Parathyroid adenoma (tissue), 2 donors: ENCODE measurements around the gene TEX48.

Source experiments
- H2AFZ ChIP-seq: fragments of 300-600 bp; sonication (generic); one replicate; pipeline ENCODE4 v1.7.0; 2017; ENCODE audit warnings: antibody characterized with exemption, mild to moderate bottlenecking
- H3K27ac ChIP-seq: fragments of 300-600 bp; sonication (generic); one replicate; pipeline ENCODE4 v1.7.0; 2017
- H3K27me3 ChIP-seq: fragments of 300-600 bp; sonication (generic); one replicate; pipeline ENCODE4 v1.7.0; 2017; ENCODE audit warnings: low read length; ENCODE audit not compliant: control insufficient read depth, insufficient read depth
- H3K36me3 ChIP-seq: fragments of 300-600 bp; sonication (generic); one replicate; pipeline ENCODE4 v1.7.0; 2017; ENCODE audit warnings: low read length; ENCODE audit not compliant: control insufficient read depth, insufficient read depth
- H3K4me1 ChIP-seq: fragments of 300-600 bp; sonication (generic); one replicate; pipeline ENCODE4 v1.7.0; 2017; ENCODE audit warnings: control low read depth
- H3K4me2 ChIP-seq: fragments of 300-600 bp; sonication (generic); one replicate; pipeline ENCODE4 v1.7.0; 2017; ENCODE audit warnings: low read length
- H3K4me3 ChIP-seq: fragments of 300-600 bp; sonication (generic); one replicate; pipeline ENCODE4 v1.7.0; 2017; ENCODE audit warnings: low read depth, low read length
- H3K79me2 ChIP-seq: fragments of 300-600 bp; sonication (generic); one replicate; pipeline ENCODE4 v1.7.0; 2017; ENCODE audit warnings: control low read depth
- H3K9ac ChIP-seq: fragments of 300-600 bp; sonication (generic); one replicate; pipeline ENCODE4 v1.7.0; 2017; ENCODE audit warnings: mild to moderate bottlenecking
- H3K9me3 ChIP-seq: fragments of 300-600 bp; sonication (generic); one replicate; pipeline ENCODE4 v1.7.0; 2017; ENCODE audit warnings: low read length; ENCODE audit not compliant: control insufficient read depth
- TF ChIP-seq, protein P1 (sequence below): fragments of 300-600 bp; sonication (generic); IDR thresholded peaks from one replicate; pipeline ENCODE4 v1.7.0; 2017; ENCODE audit warnings: antibody characterized with exemption, mild to moderate bottlenecking
- donor health status: primary hyperparathyroidism.

Gene TEX48

GRCh38 chr9:114681594-114682332 lies at the start of gene TEX48:
TEX48 (minus strand) TSS chr9:114682192; CDS start chr9:114671723, 10,469 bp downstream.
- Histone ChIP-seq H3K27me3 (no peaks in the 10 kb centered on the region), H2AFZ (no peak within 1 kb of the TSS), H3K9ac (no peak within 1 kb of the TSS), H3K79me2 (no peaks in the 10 kb centered on the region), H3K27ac (no peak within 1 kb of the TSS), H3K4me1 (no peaks in the 10 kb centered on the region), H3K36me3 (no peaks in the 10 kb centered on the region), H3K9me3 (no peaks in the 10 kb centered on the region), H3K4me2 (no peak within 1 kb of the TSS), H3K4me3 (no peak within 1 kb of the TSS)
- TF ChIP-seq, protein P1, sequence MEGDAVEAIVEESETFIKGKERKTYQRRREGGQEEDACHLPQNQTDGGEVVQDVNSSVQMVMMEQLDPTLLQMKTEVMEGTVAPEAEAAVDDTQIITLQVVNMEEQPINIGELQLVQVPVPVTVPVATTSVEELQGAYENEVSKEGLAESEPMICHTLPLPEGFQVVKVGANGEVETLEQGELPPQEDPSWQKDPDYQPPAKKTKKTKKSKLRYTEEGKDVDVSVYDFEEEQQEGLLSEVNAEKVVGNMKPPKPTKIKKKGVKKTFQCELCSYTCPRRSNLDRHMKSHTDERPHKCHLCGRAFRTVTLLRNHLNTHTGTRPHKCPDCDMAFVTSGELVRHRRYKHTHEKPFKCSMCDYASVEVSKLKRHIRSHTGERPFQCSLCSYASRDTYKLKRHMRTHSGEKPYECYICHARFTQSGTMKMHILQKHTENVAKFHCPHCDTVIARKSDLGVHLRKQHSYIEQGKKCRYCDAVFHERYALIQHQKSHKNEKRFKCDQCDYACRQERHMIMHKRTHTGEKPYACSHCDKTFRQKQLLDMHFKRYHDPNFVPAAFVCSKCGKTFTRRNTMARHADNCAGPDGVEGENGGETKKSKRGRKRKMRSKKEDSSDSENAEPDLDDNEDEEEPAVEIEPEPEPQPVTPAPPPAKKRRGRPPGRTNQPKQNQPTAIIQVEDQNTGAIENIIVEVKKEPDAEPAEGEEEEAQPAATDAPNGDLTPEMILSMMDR, result peak; percentile 53

GRCh38 chr9:114731701-114732100 lies 49.7 kb upstream of the TEX48 start:
- H3K4me3 ChIP-seq, result no peak overlapping the region
- H3K79me2 ChIP-seq, result no peaks in the 10 kb centered on the region
- H3K9me3 ChIP-seq, result no peaks in the 10 kb centered on the region
- H3K4me2 ChIP-seq, result no peak overlapping the region
- no peak overlapping the region for H3K9ac ChIP-seq
- H3K27me3 ChIP-seq, result no peaks in the 10 kb centered on the region
- H3K27ac ChIP-seq, result no peak overlapping the region
- H3K4me1 ChIP-seq, result peaks cover 3% of the 10 kb centered on the region
- H3K36me3 ChIP-seq, result no peaks in the 10 kb centered on the region
- TF ChIP-seq, protein P1, result no peak
- no peak overlapping the region for H2AFZ ChIP-seq

DNA sequence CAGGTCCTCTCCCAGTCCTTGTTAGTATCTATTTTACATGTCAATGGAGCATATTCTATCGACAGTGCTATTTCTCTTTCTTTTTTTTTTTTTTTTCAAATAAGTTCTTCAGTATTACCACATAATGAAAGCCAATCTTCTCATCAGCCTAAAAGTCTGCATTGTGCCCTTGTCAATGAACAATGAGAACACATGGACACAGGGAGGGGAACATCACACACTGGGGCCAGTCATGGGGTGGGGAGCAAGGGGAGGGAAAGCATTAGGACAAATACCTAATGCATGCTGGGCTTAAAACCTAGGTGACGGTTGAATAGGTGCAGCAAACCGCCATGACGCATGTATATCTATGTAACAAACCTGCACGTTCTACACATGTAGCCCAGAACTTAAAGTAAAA lies 47.7 kb upstream of the TEX48 start:
- H3K27me3 ChIP-seq, result no peaks in the 10 kb centered on the region
- TF ChIP-seq, protein P1, result no peak
- H2AFZ ChIP-seq, result no peak overlapping the region
- H3K4me2 ChIP-seq, result no peak overlapping the region
- H3K79me2 ChIP-seq, result no peaks in the 10 kb centered on the region
- no peaks in the 10 kb centered on the region for H3K4me1 ChIP-seq
- no peak overlapping the region for H3K9ac ChIP-seq
- no peak overlapping the region for H3K4me3 ChIP-seq
- no peaks in the 10 kb centered on the region for H3K9me3 ChIP-seq
- H3K36me3 ChIP-seq, result no peaks in the 10 kb centered on the region
- no peak overlapping the region for H3K27ac ChIP-seq

- Histone ChIP-seq H3K9me3 (no peaks in the 10 kb centered on the region), H2AFZ (no peak overlapping the region), H3K27me3 (no peaks in the 10 kb centered on the region), H3K36me3 (no peaks in the 10 kb centered on the region), H3K27ac (no peak overlapping the region), H3K4me2 (no peak overlapping the region), H3K9ac (no peak overlapping the region), H3K4me1 (no peaks in the 10 kb centered on the region), H3K79me2 (no peaks in the 10 kb centered on the region), H3K4me3 (no peak overlapping the region)
- TF ChIP-seq, protein P1, result no peak
Observed at GRCh38 chr9:114725930-114726329, 43.9 kb upstream of the TEX48 start.

DNA sequence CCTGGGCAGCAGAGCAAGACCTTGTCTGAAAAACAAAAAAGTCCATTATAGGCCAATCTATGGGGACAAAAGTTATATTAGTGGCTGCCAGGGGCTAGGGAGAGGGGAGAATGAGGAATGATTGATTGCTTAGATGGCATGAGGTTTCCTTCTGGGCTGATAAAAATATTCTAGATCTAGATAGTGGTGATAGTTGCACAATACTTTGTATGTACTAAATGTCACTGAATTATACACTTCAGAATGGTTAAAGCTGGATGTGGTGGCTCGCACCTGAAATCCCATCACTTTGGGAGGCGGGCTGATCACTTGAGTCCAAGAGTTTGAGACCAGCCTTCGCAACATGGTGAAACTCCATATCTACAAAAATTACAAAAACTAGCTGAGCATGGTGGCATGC lies 42.8 kb upstream of the TEX48 start:
- Histone ChIP-seq H3K36me3 (no peaks in the 10 kb centered on the region), H3K27me3 (no peaks in the 10 kb centered on the region), H3K27ac (no peak overlapping the region), H3K9ac (no peak overlapping the region), H3K4me1 (no peaks in the 10 kb centered on the region), H3K79me2 (no peaks in the 10 kb centered on the region), H2AFZ (no peak overlapping the region), H3K4me3 (no peak overlapping the region), H3K4me2 (no peak overlapping the region), H3K9me3 (no peaks in the 10 kb centered on the region)
- TF ChIP-seq, protein P1, result no peak
